DMS114 treated with DMSO at 0.1 percent for 48 hours (cell line): ENCODE results near the gene ZNF462.
"Not testable (repeated sequence)": the region's sequence is repeated elsewhere in the genome, so short reads cannot be mapped to it uniquely, and the experiment has no call there.

ENCODE experiments used
- DNase-seq: peaks from one replicate; lab custom pipeline; 2025; ENCODE audit not compliant: unreplicated experiment; lab: John Stamatoyannopoulos, UW

The ZNF462 gene

GRCh38 chr9:106885451-106885850, 22.5 kb downstream of the ZNF462 start:
- DNase-seq, result no peak

GRCh38 chr9:106886111-106887046, 23.4 kb downstream of the ZNF462 start:
- no peak for DNase-seq

GRCh38 chr9:106887066-106887465, 24.1 kb downstream of the ZNF462 start:
- DNase-seq, result no peak

GRCh38 chr9:106889061-106889590, 26.2 kb downstream of the ZNF462 start:
- no peak for DNase-seq

GRCh38 chr9:106890608-106891007, 27.6 kb downstream of the ZNF462 start:
- no peak for DNase-seq

GRCh38 chr9:106891286-106891685, 28.3 kb downstream of the ZNF462 start:
- no peak for DNase-seq

GRCh38 chr9:106892632-106893031, 29.7 kb downstream of the ZNF462 start:
- no peak for DNase-seq

- DNase-seq, result no peak
These were observed 30.1 kb downstream of the ZNF462 start for GRCh38 chr9:106893088-106893487.

GRCh38 chr9:106896695-106897094, 33.7 kb downstream of the ZNF462 start:
- DNase-seq, result no peak

- no peak for DNase-seq
These were observed 34.3 kb downstream of the ZNF462 start for GRCh38 chr9:106897236-106897635.

GRCh38 chr9:106897751-106898150, 34.8 kb downstream of the ZNF462 start:
- DNase-seq, result no peak

GRCh38 chr9:106900523-106900922, 37.6 kb downstream of the ZNF462 start:
- not testable (repeated sequence) for DNase-seq

GRCh38 chr9:106906129-106906528, 43.2 kb downstream of the ZNF462 start:
- no peak for DNase-seq

GRCh38 chr9:106911951-106912350, 49.0 kb downstream of the ZNF462 start:
- no peak for DNase-seq

- no peak for DNase-seq
These were observed 50.3 kb downstream of the ZNF462 start for GRCh38 chr9:106913276-106913675.

- no peak for DNase-seq
These were observed 52.9 kb downstream of the ZNF462 start for GRCh38 chr9:106915851-106916250.

GRCh38 chr9:106916466-106917235, 53.7 kb downstream of the ZNF462 start:
- no peak for DNase-seq

- DNase-seq, result no peak
These were observed 56.0 kb downstream of the ZNF462 start for GRCh38 chr9:106918825-106919509.

GRCh38 chr9:106920091-106920490, 57.1 kb downstream of the ZNF462 start:
- DNase-seq, result no peak

- no peak for DNase-seq
These were observed 57.8 kb downstream of the ZNF462 start for GRCh38 chr9:106920701-106921283.
